OCI-LY7 (cell line): ENCODE results near the gene ZNF529. TPM values are rescaled to one million over a fixed set of nuclear protein-coding genes. Genes with fewer than 3 reads are reported as not detected.

Experiments
- BruUV-seq: library from RNA; stranded (reverse); fragments of 400-500 nt; replicated peaks from 2 replicates; lab custom pipeline; 2021; lab: Mats Ljungman, UMichigan
- CTCF ChIA-PET: fragments of 300-600 bp; sonication (Branson Sonifier 250); formaldehyde crosslinking; loops from one replicate; lab custom pipeline; 2022; ENCODE audit warnings: antibody characterized with exemption; ENCODE audit not compliant: unreplicated experiment; lab: Charles Lee
- POLR2A ChIA-PET: fragments of 300-600 bp; sonication (Branson Sonifier 250); formaldehyde crosslinking; loops from one replicate; lab custom pipeline; 2022; ENCODE audit warnings: antibody characterized with exemption; lab: Charles Lee
- DNase-seq: peaks from one replicate; pipeline ENCODE4 v3.0.0-alpha.2; 2015; ENCODE audit warnings: low spot score
- H2AFZ ChIP-seq: fragments of 200-600 bp; sonication (generic), shearing (Covaris generic); 2 replicates; pipeline ENCODE4 v1.6.1; 2014; ENCODE audit warnings: mild to moderate bottlenecking, antibody characterized with exemption, low read length, moderate library complexity
- H3K27ac ChIP-seq: fragments of 200-600 bp; sonication (generic); 2 replicates; pipeline ENCODE4 v1.5.1; 2014; ENCODE audit warnings: mixed run types, low read depth, mild to moderate bottlenecking, moderate library complexity, low read length, inconsistent platforms; ENCODE audit not compliant: poor library complexity, severe bottlenecking
- H3K36me3 ChIP-seq: fragments of 200-600 bp; sonication (generic); 2 replicates; pipeline ENCODE4 v1.6.1; 2014; ENCODE audit warnings: mild to moderate bottlenecking, antibody characterized with exemption, low read length, moderate library complexity, mixed read lengths; ENCODE audit not compliant: insufficient read depth
- H3K4me1 ChIP-seq: fragments of 200-600 bp; sonication (generic); 2 replicates; pipeline ENCODE4 v1.5.1; 2014; ENCODE audit warnings: mild to moderate bottlenecking, low read length; ENCODE audit not compliant: insufficient read depth, poor library complexity, severe bottlenecking
- H3K4me2 ChIP-seq: fragments of 200-600 bp; sonication (generic); 2 replicates; pipeline ENCODE4 v1.6.1; 2014; ENCODE audit warnings: mild to moderate bottlenecking, low read length
- H3K4me3 ChIP-seq: fragments of 200-600 bp; sonication (generic); 2 replicates; pipeline ENCODE4 v1.5.1; 2014; ENCODE audit warnings: mild to moderate bottlenecking, low read depth, low read length; ENCODE audit not compliant: poor library complexity, severe bottlenecking
- H3K79me2 ChIP-seq: fragments of 200-600 bp; sonication (generic); 2 replicates; pipeline ENCODE4 v1.6.1; 2016; ENCODE audit warnings: low read depth, mild to moderate bottlenecking, low read length, moderate library complexity, mixed read lengths; ENCODE audit not compliant: insufficient read depth
- H3K9me2 ChIP-seq: fragments of 200-600 bp; sonication (generic); 2 replicates; pipeline ENCODE4 v1.6.1; 2016; ENCODE audit warnings: mild to moderate bottlenecking, low read length, mixed read lengths; ENCODE audit not compliant: insufficient read depth
- H3K9me3 ChIP-seq: fragments of 200-600 bp; sonication (generic); 2 replicates; pipeline ENCODE4 v1.6.1; 2014; ENCODE audit warnings: mild to moderate bottlenecking, mixed run types, low read length, mixed read lengths
- H4K20me1 ChIP-seq: fragments of 200-600 bp; sonication (generic); 2 replicates; pipeline ENCODE4 v1.6.1; 2014; ENCODE audit warnings: mild to moderate bottlenecking, antibody characterized with exemption, low read length, moderate library complexity, mixed read lengths; ENCODE audit not compliant: insufficient read depth
- CTCF ChIP-seq: fragments of 200-600 bp; sonication (generic); conservative IDR thresholded peaks from 2 replicates; pipeline ENCODE4 v1.5.1; 2014; ENCODE audit warnings: mild to moderate bottlenecking, antibody characterized with exemption, low read length, moderate library complexity, mixed read lengths
- EZH2phosphoT487 ChIP-seq: fragments of 200-600 bp; sonication (generic); IDR thresholded peaks from 2 replicates; pipeline ENCODE4 v1.6.1; 2018; ENCODE audit warnings: low read depth, borderline replicate concordance, mild to moderate bottlenecking, mixed run types, antibody characterized with exemption, low read length, moderate library complexity, mixed read lengths
- intact Hi-C: fragments of 100-400 bp; cut with micrococcal nuclease; formaldehyde crosslinking; loops from one replicate; pipeline ENCODE4 v1.10.0; 2022; ENCODE audit not compliant: unreplicated experiment
- total RNA-seq, 2 experiments: library from RNA; depleted of rRNA in 1 of 2; stranded (reverse); fragments of >200 nt in 1 of 2; shearing (Covaris generic) in 1 of 2; gene quantifications; 2 replicates each; pipeline ENCODE4 v1.2.3, GENCODE V29; 2014 to 2022

The ZNF529 gene
- total RNA-seq, 2 experiments from 2014 or later: 11.6 to 13.4 TPM

- no TSS peak for BruUV-seq
- Histone ChIP-seq H4K20me1 (no peaks in the 10 kb centered on the region), H3K79me2 (peaks cover 50% of the 10 kb centered on the region; the same call in 1 of the 2 replicates), H3K9me3 (peaks cover 16% of the 10 kb centered on the region; the same call in 1 of the 2 replicates), H3K9me2 (no peaks in the 10 kb centered on the region), H3K36me3 (peaks cover 33% of the 10 kb centered on the region), H3K4me2 (peak overlapping the region; percentile 91), H3K4me3 (peak overlapping the region; percentile 84), H3K27ac (peak overlapping the region; percentile 66), H2AFZ (peak overlapping the region; percentile 96), H3K4me1 (peaks cover 18% of the 10 kb centered on the region)
- TF ChIP-seq CTCF (no peak), EZH2phosphoT487 (no peak)
- ChIA-PET POLR2A (interaction anchor here (1.0 to 2.5 kb wide), 4 partner anchors 15 to 151 kb away, joined by 3 to 10 read pairs (median 4); no protein-coding TSS in a partner anchor), CTCF (no interaction called here)
- DNase-seq: peak; percentile 39
- intact Hi-C loops: loop anchor here (2.0 to 5.0 kb wide), 5 partner anchors 40 to 843 kb away; partner anchors contain the start of genes ZNF420, ZNF527, ZNF529 and ZNF566
These were observed 44.1 kb downstream of the ZNF529 start for GRCh38 chr19:36528921-36529518.

GRCh38 chr19:36528194-36528920 is 44.7 kb downstream of the ZNF529 start, which contains the start of gene ZNF260:
TSS of gene ZNF260 (minus strand) at chr19:36528271. CDS start at chr19:36515238, 13,033 bp downstream.
- H4K20me1 ChIP-seq: no peaks in the 10 kb centered on the region
- H3K9me3 ChIP-seq: peaks cover 16% of the 10 kb centered on the region; the same call in 1 of the 2 replicates
- no peak for TF ChIP-seq CTCF
- no peak for TF ChIP-seq EZH2phosphoT487
- peaks cover 18% of the 10 kb centered on the region for H3K4me1 ChIP-seq
- peaks cover 50% of the 10 kb centered on the region; the same call in 1 of the 2 replicates for H3K79me2 ChIP-seq
- peak within 1 kb of the TSS; percentile 84 for H3K4me3 ChIP-seq
- intact Hi-C loops: loop anchor here (2.0 to 5.0 kb wide), 5 partner anchors 40 to 844 kb away; partner anchors contain the start of genes ZNF420, ZNF527, ZNF529 and ZNF566
- H2AFZ ChIP-seq: peak within 1 kb of the TSS; percentile 96
- ChIA-PET POLR2A (interaction anchor here (0.5 to 2.5 kb wide), 7 partner anchors 16 to 400 kb away, joined by 3 to 10 read pairs (median 3); partner anchors contain the start of gene ZNF529), CTCF (no interaction called here)
- peak within 1 kb of the TSS; percentile 66 for H3K27ac ChIP-seq
- TSS peak; percentile 83 for BruUV-seq
- DNase-seq: peak; percentile 94
- peak within 1 kb of the TSS; percentile 91 for H3K4me2 ChIP-seq
- no peaks in the 10 kb centered on the region for H3K9me2 ChIP-seq
- peaks cover 33% of the 10 kb centered on the region for H3K36me3 ChIP-seq
